ENCODE measurements around the gene ADAMTS16. TPM values are rescaled to one million over a fixed set of nuclear protein-coding genes. Genes with fewer than 3 reads are reported as not detected.

ADAMTS16 gene
- total and polyA plus RNA-seq, 9 of the 15 experiments (the other 6 are each of a cell fraction or from before 2014, with no cell fraction given), result not detected

DNA sequence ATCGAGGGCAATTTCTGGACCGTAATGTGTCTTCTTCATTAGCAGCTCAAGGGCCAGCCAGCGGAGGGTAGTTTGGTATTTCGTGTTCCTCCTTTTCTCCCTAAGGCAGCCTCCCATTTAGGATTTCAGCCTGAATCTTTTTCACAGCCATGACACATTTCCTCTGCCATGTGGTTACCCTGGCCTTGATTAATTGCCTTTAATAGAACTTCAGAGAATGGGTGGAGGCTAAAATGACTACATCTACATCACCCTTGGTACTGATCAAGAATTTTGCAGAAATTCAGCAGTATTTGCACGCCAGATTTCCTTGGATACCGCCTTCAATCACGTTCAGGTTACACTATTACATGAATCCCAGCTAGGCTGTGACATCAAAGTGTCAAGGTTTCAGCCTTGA, 58.0 kb downstream of the ADAMTS16 start:
- TF ChIP-seq BCOR (IDR thresholded peaks at IDR 0.05) (no peak), HCFC1 (IDR thresholded peaks at IDR 0.05; ENCODE audit: low read depth, low read length) (no peak), ZNF124 (CRISPR knock-in tag; IDR thresholded peaks at IDR 0.05) (no peak), KLF6 (CRISPR knock-in tag; IDR thresholded peaks at IDR 0.05; ENCODE audit: borderline replicate concordance) (no peak), ILF3 (IDR thresholded peaks at IDR 0.05; ENCODE audit: borderline replicate concordance) (no peak)
- TF ChIP-seq, protein P1, sequence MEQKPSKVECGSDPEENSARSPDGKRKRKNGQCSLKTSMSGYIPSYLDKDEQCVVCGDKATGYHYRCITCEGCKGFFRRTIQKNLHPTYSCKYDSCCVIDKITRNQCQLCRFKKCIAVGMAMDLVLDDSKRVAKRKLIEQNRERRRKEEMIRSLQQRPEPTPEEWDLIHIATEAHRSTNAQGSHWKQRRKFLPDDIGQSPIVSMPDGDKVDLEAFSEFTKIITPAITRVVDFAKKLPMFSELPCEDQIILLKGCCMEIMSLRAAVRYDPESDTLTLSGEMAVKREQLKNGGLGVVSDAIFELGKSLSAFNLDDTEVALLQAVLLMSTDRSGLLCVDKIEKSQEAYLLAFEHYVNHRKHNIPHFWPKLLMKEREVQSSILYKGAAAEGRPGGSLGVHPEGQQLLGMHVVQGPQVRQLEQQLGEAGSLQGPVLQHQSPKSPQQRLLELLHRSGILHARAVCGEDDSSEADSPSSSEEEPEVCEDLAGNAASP (IDR thresholded peaks at IDR 0.05), result no peak
- H3K9me1 ChIP-seq (ENCODE audit: control insufficient read depth, insufficient read depth, low read length), result no peaks in the 10 kb centered on the region
- H3K4me2 ChIP-seq (ENCODE audit: insufficient read depth, low read length), result no peak overlapping the region
- no peaks in the 10 kb centered on the region for H3K27me3 ChIP-seq (ENCODE audit: control insufficient read depth in 2 of 2, insufficient read depth in 2 of 2, low read length in 2 of 2)
- CTCF ChIA-PET (ENCODE audit: low intra/inter-chr PET ratio), result no interaction called here
- H3K79me2 ChIP-seq (ENCODE audit: control insufficient read depth, insufficient read depth, low read length), result no peaks in the 10 kb centered on the region
- ATAC-seq, result no peak
- DNase-seq (ENCODE audit: extremely low read depth in 1 of 4, low spot score in 3 of 4), result no peak
- POLR2A ChIA-PET, result interaction anchor here (0.5 to 0.7 kb wide), 3 partner anchors 27 to 763 kb away, joined by 3 to 6 read pairs (median 3); no protein-coding TSS in a partner anchor
- BruUV-seq (replicated peaks), result no TSS peak
- H3K4me1 ChIP-seq (replicated peaks in 1 of 2; ENCODE audit: control insufficient read depth in 2 of 2, insufficient read depth in 2 of 2, low read length in 2 of 2), result no peaks in the 10 kb centered on the region
- no peak for FAIRE-seq
- no peak overlapping the region for H3K4me3 ChIP-seq
- no peak overlapping the region for H3K27ac ChIP-seq (ENCODE audit: extremely low read depth, low read depth, low read length)
- in situ Hi-C loops (cut with MboI), result no loop called here
- no peaks in the 10 kb centered on the region for H4K20me1 ChIP-seq (replicated peaks; ENCODE audit: control insufficient read depth, insufficient read depth, low read length)
- no peaks in the 10 kb centered on the region for H3K36me3 ChIP-seq (ENCODE audit: control insufficient read depth, insufficient read depth, low read length)
- intact Hi-C loops (cut with micrococcal nuclease), result no loop called here
- 0% methylated on average over 7 of the region's 7 CpGs for WGBS (ENCODE audit: insufficient coverage, low coverage, missing lambda C conversion rate)
- no peaks in the 10 kb centered on the region for H3K9me3 ChIP-seq (replicated peaks; ENCODE audit: control insufficient read depth, insufficient read depth, low read depth, low read length)
- no peak overlapping the region for H3K9ac ChIP-seq (ENCODE audit: insufficient read depth in 1 of 2, low read depth in 2 of 2, low read length in 2 of 2)
- H2AFZ ChIP-seq (ENCODE audit: low read depth, low read length), result no peak overlapping the region
